Lung microvascular endothelial cell (primary cell): ENCODE measurements around the gene ADAMTS2. TPM values are rescaled to one million over a fixed set of nuclear protein-coding genes. Genes with fewer than 3 reads are reported as not detected.

Experiments used
- DNase-seq, 2 donors: peaks; one replicate each; pipeline versions ENCODE4 v3.0.0 to v3.0.0-alpha.2; 2010; ENCODE audit warnings: low read depth in 2 of 2
- total RNA-seq: library from RNA; depleted of rRNA; stranded (reverse); fragments of >200 nt; gene quantifications from 2 replicates; pipeline ENCODE4 v1.2.1, GENCODE V29; 2014

The ADAMTS2 gene
- total RNA-seq, 1 donor from 2014 or later, result 0.40 TPM

GRCh38 chr5:179255527-179256327, 89.5 kb downstream of the ADAMTS2 start:
- DNase-seq, result no peak

DNA sequence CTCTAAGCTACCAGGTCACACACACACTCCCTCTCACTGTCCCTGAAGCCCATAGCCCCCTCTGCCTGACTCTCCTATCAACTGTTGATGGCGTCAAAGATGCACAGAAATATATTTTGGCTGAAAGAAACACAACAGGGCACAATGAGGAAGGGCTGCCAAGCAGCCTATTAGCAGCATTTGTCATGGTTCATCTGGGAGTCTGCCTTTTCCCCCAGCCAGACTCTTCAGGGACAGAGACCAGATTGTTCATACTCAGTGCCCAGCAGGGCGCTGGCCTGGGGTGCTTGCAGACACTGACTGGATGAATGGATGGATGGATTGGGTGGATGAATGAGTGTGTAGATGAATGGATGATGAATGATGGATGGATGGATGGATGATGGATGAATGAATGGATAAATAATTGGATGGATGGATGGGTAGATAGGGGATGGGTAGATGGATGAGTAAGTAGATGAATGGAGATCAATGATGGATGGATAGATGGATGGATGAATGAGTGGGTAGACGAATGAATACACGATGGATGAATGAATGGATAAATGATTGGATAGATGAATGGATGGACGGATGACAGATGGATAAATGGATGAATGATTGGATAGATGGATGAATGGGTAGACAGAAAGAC, 90.5 kb downstream of the ADAMTS2 start:
- no peak for DNase-seq

GRCh38 chr5:179253730-179254129, 91.5 kb downstream of the ADAMTS2 start:
- DNase-seq, result no peak

- no peak for DNase-seq
Measured at GRCh38 chr5:179251276-179251969, 93.8 kb downstream of the ADAMTS2 start.

DNA sequence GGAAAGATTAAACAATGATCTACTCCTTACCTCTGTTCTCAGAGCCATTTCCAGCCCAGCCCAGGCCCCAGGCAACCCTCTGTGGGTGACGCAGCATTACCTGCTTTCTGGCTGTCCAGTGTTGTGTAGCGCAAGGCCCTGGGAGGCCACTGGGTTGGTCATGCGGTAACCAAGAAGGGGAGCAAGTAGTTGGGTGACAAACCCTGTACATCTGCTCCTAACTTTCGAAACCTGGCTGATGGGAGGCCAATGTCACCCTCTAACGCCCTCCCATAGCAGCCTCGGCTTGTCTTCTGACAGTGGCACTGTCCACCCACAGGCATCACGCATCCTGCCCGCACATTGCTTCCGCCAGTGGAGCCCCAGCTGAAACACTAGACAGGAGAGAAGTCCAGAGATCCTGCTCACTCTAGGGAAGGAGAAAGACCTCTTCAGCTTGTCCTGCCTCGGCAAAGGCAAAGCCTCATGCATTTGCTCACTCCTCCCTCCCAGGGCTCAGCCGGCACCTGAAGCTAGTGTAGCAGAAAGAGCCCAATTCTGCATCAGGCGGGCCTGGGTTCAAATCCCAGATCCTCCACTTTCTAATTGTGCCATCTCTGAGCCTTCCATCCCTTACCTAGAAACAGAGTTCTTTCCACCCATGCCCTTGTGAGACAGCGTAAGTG, 94.6 kb downstream of the ADAMTS2 start:
- DNase-seq, result no peak

GRCh38 chr5:179246227-179246626, 99.0 kb downstream of the ADAMTS2 start:
- no peak for DNase-seq

- DNase-seq, result no peak
Measured at GRCh38 chr5:179245031-179245430, 100.2 kb downstream of the ADAMTS2 start.

DNA sequence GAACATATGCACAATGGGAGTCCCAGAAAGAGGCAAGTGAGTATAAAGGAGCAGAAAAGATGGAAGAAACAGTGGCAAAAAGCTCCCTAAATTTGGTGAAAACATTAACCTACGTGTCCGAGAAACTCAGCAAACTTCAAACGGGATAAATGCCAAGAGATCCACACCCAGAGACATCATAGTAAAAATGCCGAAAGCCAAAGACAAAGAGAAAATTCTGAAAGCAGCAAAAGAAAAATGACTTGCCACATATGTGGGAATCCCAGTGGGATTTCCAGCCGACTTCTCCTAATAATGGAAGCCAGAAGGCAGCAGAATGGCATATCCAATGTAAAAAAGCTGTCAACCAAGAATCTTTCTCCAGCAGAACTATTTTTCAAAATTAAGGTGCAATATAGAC, 101.2 kb downstream of the ADAMTS2 start:
- no peak for DNase-seq

DNA sequence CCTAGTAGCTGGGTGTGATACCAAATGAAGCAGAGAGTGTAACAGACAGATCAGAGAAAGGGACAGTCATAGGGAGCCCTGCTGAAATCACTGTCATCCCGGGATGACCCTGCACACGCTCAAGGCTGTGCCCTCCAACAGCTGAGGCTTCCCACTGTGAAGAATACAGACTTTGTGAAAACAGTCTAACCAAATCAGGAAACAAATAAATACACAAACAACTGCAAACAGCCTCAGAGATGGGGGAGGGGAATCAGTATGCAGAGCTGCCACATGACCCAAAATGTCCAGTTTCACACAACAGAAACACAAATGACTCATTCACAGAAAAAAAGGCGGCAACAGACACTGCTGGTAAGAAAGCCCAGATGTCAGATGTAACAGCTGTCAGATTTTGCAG, 101.9 kb downstream of the ADAMTS2 start:
- no peak for DNase-seq

GRCh38 chr5:179242676-179243075, 102.6 kb downstream of the ADAMTS2 start:
- DNase-seq, result no peak

- DNase-seq, result no peak
Measured at GRCh38 chr5:179241764-179242370, 103.4 kb downstream of the ADAMTS2 start.

GRCh38 chr5:179241175-179241574, 104.1 kb downstream of the ADAMTS2 start:
- no peak for DNase-seq

GRCh38 chr5:179240561-179240960, 104.7 kb downstream of the ADAMTS2 start:
- no peak for DNase-seq

DNA sequence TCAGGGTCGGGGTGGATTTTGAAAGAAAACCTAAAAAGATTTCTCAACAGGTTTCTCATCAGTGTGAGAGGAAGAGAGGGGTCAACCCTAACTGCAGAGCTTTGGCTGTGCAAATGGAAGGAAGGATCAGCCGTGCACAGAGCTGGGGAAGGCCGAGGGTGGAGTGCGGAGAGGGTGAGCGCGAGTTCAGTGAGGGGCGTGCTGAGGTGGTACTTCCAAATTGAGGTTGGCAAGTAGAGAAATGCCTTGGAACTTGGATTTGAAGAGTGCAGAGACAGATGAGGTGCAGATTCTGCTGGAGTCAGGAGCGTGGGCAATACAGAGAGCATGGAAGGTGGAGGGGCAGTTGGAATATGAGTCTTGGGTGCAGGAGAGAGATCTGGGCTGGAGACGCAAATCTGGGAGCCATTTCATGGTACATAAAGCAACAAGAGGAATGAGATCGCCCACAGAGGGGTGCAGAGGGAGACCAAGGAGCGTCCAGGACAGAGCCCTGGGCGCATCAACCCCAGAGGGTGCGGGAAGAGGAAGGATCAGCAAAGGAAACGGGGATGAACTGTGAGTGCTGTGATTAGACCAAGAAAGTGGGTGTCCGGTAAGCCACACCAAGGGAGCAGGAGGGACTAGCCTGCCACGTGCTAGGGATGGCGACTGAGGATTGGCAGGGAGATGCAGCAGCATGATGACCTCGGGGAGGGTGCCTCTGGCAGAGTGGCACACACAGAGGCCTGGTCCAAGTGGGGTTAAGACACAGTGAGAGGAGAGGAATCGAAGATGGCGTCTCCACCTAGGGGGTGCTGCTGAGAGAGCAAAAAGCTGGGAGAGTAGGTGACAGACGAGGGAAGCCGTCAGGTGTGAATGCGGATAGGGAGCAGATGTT, 105.8 kb downstream of the ADAMTS2 start:
- DNase-seq, result no peak

GRCh38 chr5:179238628-179238970, 106.7 kb downstream of the ADAMTS2 start:
- DNase-seq, result no peak

DNA sequence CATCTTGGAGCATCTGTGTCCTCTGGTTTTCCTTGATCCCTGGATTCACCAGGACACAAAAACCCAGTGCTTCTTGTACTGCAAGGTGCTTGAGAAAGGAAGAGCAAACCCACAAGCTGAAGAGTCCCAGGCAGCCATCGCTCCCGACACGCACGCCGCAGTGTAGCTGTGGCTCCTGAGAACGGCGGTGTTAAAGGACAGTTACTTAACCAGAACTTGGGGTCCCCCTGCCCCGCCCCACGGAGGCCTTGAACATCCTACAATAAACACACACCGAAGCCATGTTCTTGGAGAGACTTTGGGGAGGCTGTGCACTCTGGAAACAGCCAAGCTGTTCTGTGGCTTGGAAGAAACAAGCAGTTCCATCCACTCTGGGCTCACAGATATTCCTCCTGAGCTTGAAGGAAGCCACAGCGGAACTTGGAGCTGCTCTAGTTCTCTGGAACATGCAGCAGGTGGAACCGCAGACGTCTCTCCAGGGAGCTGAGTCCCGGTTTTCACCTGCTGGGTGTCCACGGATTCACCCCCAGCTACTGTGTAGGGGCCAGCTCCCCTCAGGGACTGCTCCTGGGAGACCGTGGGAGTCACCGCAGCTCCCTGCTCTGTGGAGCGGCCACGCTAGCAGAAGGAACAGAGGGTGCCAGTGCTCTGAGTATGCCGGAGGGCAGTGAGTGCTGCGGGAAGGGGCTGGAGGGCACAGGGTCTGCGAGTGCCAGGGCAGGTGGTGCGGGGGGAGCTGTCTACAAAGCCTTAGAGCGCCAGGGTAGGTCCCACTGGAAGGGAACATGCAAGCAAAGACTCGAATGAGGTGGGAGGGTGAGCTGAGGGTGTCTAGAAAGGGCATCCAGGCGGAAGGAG, 107.3 kb downstream of the ADAMTS2 start:
- DNase-seq, result no peak

GRCh38 chr5:179235416-179236400, 109.6 kb downstream of the ADAMTS2 start:
- no peak for DNase-seq

- DNase-seq, result no peak
Measured at GRCh38 chr5:179234563-179235135, 110.6 kb downstream of the ADAMTS2 start.
